GM12878 (cell line): ENCODE data around the gene CCSER2. TPM values are rescaled to one million over a fixed set of nuclear protein-coding genes. Genes with fewer than 3 reads are reported as not detected.
A peak's percentile ranks its signal among the peaks of the same experiment; 100 is the strongest.

Experiments
- ATAC-seq: fragments of 200-7000 bp; cut with Tn5 transposase; 3 replicates; pipeline ENCODE4 v1.9.1; 2020; ENCODE audit warnings: mild to moderate bottlenecking, moderate library complexity
- BruUV-seq: library from RNA; stranded (reverse); fragments of 400-500 nt; replicated peaks from 2 replicates; lab custom pipeline; 2021; lab: Mats Ljungman, UMichigan
- CTCF ChIA-PET: fragments of 300-600 bp; sonication (Branson Sonifier 250); formaldehyde crosslinking; extraction: SDS; loops from one replicate; lab custom pipeline; 2021; ENCODE audit warnings: inconsistent platforms; lab: Yijun Ruan, JAX
- POLR2A ChIA-PET: fragments of 350-600 bp; formaldehyde crosslinking; extraction: SDS; loops from one replicate; lab custom pipeline; 2021; ENCODE audit warnings: inconsistent platforms; lab: Charles Lee
- RAD21 ChIA-PET: fragments of 300-600 bp; sonication (Branson Sonifier 250); formaldehyde crosslinking; loops from one replicate; lab custom pipeline; 2023; ENCODE audit warnings: antibody characterized with exemption; ENCODE audit not compliant: unreplicated experiment; lab: Charles Lee
- SMC1A ChIA-PET: fragments of 300-600 bp; sonication (Branson Sonifier 250); formaldehyde crosslinking; loops from one replicate; lab custom pipeline; 2023; ENCODE audit not compliant: unreplicated experiment, uncharacterized antibody; lab: Charles Lee
- DNase-seq: peaks from one replicate; pipeline ENCODE4 v3.0.0-alpha.2; 2011; ENCODE audit warnings: low read depth, low spot score
- FAIRE-seq: peaks from 3 replicates; lab custom pipeline; 2011; peaks lifted over from hg19 to GRCh38; lab: Jason Lieb, UNC
- H2AFZ ChIP-seq: 2 replicates; pipeline ENCODE4 v1.6.0; 2011; ENCODE audit warnings: low read depth, low read length, control low read depth; ENCODE audit not compliant: control insufficient read depth
- H3K27ac ChIP-seq: 2 replicates; pipeline ENCODE4 v1.5.1; 2011; ENCODE audit warnings: control low read depth; ENCODE audit not compliant: control insufficient read depth, insufficient read depth
- H3K27me3 ChIP-seq, 2 experiments: replicated peaks in 1 of 2; 2 replicates each; pipeline versions ENCODE4 v1.6.0 to v1.6.1; 2011; ENCODE audit warnings: low read length in 1 of 2; ENCODE audit not compliant: control insufficient read depth in 2 of 2, insufficient read depth in 2 of 2
- H3K36me3 ChIP-seq, 2 experiments: 2 replicates each; pipeline ENCODE4 v1.5.1; 2011; ENCODE audit warnings: low read length in 1 of 2; ENCODE audit not compliant: control insufficient read depth in 2 of 2, insufficient read depth in 2 of 2
- H3K4me1 ChIP-seq: 2 replicates; pipeline ENCODE4 v1.6.1; 2011; ENCODE audit warnings: mild to moderate bottlenecking, low read length, moderate library complexity, mixed read lengths; ENCODE audit not compliant: control insufficient read depth, insufficient read depth
- H3K4me2 ChIP-seq: 2 replicates; pipeline ENCODE4 v1.6.0; 2011; ENCODE audit warnings: control low read depth; ENCODE audit not compliant: control insufficient read depth, insufficient read depth
- H3K4me3 ChIP-seq: fragments of 200-600 bp; sonication (generic); 2 replicates; pipeline ENCODE4 v1.5.1; 2016
- H3K79me2 ChIP-seq: 2 replicates; pipeline ENCODE4 v1.6.0; 2011; ENCODE audit warnings: low read length; ENCODE audit not compliant: control insufficient read depth, insufficient read depth
- H3K9ac ChIP-seq: 2 replicates; pipeline ENCODE4 v1.8.0; 2011; ENCODE audit warnings: low read length, control low read depth, mixed read lengths; ENCODE audit not compliant: control insufficient read depth, insufficient read depth
- H3K9me3 ChIP-seq: replicated peaks from 3 replicates; pipeline ENCODE4 v1.5.1; 2011; ENCODE audit warnings: mild to moderate bottlenecking, low read length; ENCODE audit not compliant: control insufficient read depth, insufficient read depth
- H4K20me1 ChIP-seq: 2 replicates; pipeline ENCODE4 v1.6.0; 2011; ENCODE audit not compliant: control insufficient read depth, insufficient read depth
- CTCF ChIP-seq, 3 experiments: IDR thresholded peaks in 2 of 3; conservative IDR thresholded peaks in 1 of 3; 2 replicates each; pipeline ENCODE4 v1.5.1; 2011; ENCODE audit warnings: low read depth in 3 of 3, low read length in 3 of 3, mild to moderate bottlenecking in 3 of 3, control low read depth in 2 of 3, moderate library complexity in 2 of 3, inconsistent platforms in 1 of 3, mixed read lengths in 1 of 3; ENCODE audit not compliant: control insufficient read depth in 2 of 3, insufficient read depth in 1 of 3; ENCODE audit errors: extremely low read depth in 1 of 3
- STAT3 ChIP-seq: IDR thresholded peaks from 2 replicates; pipeline ENCODE4 v1.6.1; 2011; ENCODE audit warnings: low read depth, low read length, improper control_type of control experiment
- WGBS: methylation state at CpG from one replicate; pipeline ENCODE4 v1.1.6; 2016; ENCODE audit warnings: low lambda C conversion rate; ENCODE audit not compliant: insufficient replicate concordance, insufficient coverage; ENCODE audit errors: missing lambda C conversion rate; 5-methylcytosine and 5-hydroxymethylcytosine counted together
- in situ Hi-C: fragments of 300-500 bp; cut with MboI; formaldehyde crosslinking; loops from 9 replicates; pipeline ENCODE4 v1.14.3; 2018; ENCODE audit warnings: mixed read lengths
- intact Hi-C: fragments of 100-400 bp; cut with micrococcal nuclease; formaldehyde crosslinking; loops from one replicate; pipeline ENCODE4 v1.14.2; 2022; ENCODE audit not compliant: unreplicated experiment
- polyA plus RNA-seq, 11 experiments: library from polyadenylated mRNA; depleted of rRNA in 4 of 11; unstranded in 6 of 11; stranded (reverse) in 5 of 11; fragments of >200 nt; fragmentation: Nextera tagmentation in 4 of 11; fragmentation: Illumina TruSeq in 1 of 11; extraction: Ambion mirVana in 4 of 11; extraction: Trizol in 1 of 11; gene quantifications; 1 replicate in 1 of 11; 2 replicates in 10 of 11; pipeline versions ENCODE4 v1.2.1 to v1.2.3, GENCODE V29; 2011 to 2016; ENCODE audit warnings: inconsistent platforms in 2 of 11, missing spikeins in 2 of 11, low read depth in 1 of 11
- total RNA-seq, 4 experiments: library from RNA; depleted of rRNA in 3 of 4; stranded (reverse); fragments of >200 nt in 3 of 4; fragmentation: Illumina TruSeq in 1 of 4; extraction: Trizol in 1 of 4; gene quantifications; 2 replicates each; pipeline versions ENCODE4 v1.2.1 to v1.2.3, GENCODE V29; 2013 to 2021

The CCSER2 gene
- total and polyA plus RNA-seq, 10 of the 15 experiments (the other 5 are each of a cell fraction or from before 2014, with no cell fraction given): 4.7 to 18.8 (median 13.2) TPM

GRCh38 chr10:84541289-84541637 lies 212.9 kb downstream of the CCSER2 start:
- Histone ChIP-seq H3K79me2 (no peaks in the 10 kb centered on the region), H3K36me3 (no peaks in the 10 kb centered on the region), H2AFZ (no peak overlapping the region), H3K4me1 (no peaks in the 10 kb centered on the region), H3K9ac (no peak overlapping the region), H3K9me3 (no peaks in the 10 kb centered on the region), H3K4me3 (no peak overlapping the region), H3K27me3 (peaks cover 0 to under 1% of the 10 kb centered on the region in 2 experiments; a peak in 2 of 4 replicates), H3K27ac (no peak overlapping the region), H4K20me1 (no peaks in the 10 kb centered on the region), H3K4me2 (no peak overlapping the region)
- ChIA-PET CTCF (interaction anchor here (0.5 to 4.5 kb wide), 5 partner anchors 7 to 242 kb away, joined by 4 to 24 read pairs (median 5); no protein-coding TSS in a partner anchor), SMC1A (interaction anchor here (1.7 to 5.7 kb wide), 2 partner anchors 175 to 275 kb away, joined by 4 to 60 read pairs; no protein-coding TSS in a partner anchor), RAD21 (interaction anchor here (0.8 kb wide), 1 partner anchor 22 kb away, joined by 3 read pairs; no protein-coding TSS in a partner anchor), POLR2A (no interaction called here)
- no peak for FAIRE-seq
- ATAC-seq: peak; percentile 29
- WGBS: 63% methylated on average over 6 of the region's 6 CpGs
- no TSS peak for BruUV-seq
- no peak for DNase-seq
- intact Hi-C loops: no loop called here
- TF ChIP-seq STAT3: no peak
- peak in 1 of 3 experiments; percentile 17; a peak in 1 of 6 replicates for TF ChIP-seq CTCF (IDR thresholded peaks at IDR 0.05 in 2 of 3, conservative IDR thresholded peaks at IDR 0.05 in 1 of 3; ENCODE audit: control insufficient read depth in 2 of 3, extremely low read depth in 1 of 3, insufficient read depth in 1 of 3, low read depth in 3 of 3, low read length in 3 of 3)
- in situ Hi-C loops: loop anchor here (5.0 kb wide), 3 partner anchors 169 to 274 kb away; no protein-coding TSS in a partner anchor
